Activated CD4-positive, alpha-beta T cell treated with anti-CD3 and anti-CD28 coated beads, Interleukin-2, amount 50 U/mL, for 4 hours (primary cell): ENCODE data around the gene MAP2K3.

Source experiments
- DNase-seq, 2 experiments: peaks; one replicate each; pipeline ENCODE4 v3.0.0-alpha.2; 2020

Gene MAP2K3

DNA sequence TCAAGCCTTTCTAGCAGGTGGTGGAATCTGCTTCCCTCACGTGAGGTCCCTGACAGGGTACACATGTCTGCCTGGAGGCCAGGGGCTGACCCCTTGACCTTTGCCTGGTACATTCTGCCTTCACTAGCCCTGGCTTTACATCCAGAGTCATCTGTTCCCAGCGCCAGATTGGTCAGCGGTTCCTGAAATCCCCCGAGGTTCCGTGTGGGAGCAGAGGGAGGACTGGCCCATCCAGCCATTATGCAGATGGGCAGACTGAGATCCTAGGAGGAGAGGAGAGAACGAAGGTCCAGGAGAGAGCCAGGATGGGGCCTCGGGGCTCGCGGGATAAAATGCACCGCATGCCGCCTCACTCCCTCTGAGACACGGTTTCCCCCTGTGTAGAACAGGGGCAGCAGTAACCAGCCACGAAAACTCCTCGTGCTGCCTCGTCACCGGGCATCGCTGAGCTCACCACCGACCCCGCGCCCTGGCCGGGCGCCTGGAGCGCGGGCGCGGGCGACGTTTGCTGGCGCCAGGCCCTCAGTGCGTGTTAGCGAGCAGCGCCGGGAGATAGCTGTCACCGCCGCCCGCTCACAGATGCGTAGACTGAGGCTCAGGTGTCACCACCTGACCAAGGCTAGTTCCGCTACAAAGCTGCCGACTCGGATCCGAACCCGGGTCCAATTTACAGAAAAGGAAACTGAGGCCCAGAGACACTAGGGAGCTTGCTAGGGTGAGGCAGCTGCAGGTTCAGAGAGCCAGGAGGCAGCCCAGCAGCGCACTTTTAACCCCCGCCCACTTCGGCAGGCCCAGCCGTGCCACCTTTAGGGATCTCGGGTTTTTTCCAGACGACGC lies 811 bp upstream of the MAP2K3 start:
- no peak for DNase-seq

DNA sequence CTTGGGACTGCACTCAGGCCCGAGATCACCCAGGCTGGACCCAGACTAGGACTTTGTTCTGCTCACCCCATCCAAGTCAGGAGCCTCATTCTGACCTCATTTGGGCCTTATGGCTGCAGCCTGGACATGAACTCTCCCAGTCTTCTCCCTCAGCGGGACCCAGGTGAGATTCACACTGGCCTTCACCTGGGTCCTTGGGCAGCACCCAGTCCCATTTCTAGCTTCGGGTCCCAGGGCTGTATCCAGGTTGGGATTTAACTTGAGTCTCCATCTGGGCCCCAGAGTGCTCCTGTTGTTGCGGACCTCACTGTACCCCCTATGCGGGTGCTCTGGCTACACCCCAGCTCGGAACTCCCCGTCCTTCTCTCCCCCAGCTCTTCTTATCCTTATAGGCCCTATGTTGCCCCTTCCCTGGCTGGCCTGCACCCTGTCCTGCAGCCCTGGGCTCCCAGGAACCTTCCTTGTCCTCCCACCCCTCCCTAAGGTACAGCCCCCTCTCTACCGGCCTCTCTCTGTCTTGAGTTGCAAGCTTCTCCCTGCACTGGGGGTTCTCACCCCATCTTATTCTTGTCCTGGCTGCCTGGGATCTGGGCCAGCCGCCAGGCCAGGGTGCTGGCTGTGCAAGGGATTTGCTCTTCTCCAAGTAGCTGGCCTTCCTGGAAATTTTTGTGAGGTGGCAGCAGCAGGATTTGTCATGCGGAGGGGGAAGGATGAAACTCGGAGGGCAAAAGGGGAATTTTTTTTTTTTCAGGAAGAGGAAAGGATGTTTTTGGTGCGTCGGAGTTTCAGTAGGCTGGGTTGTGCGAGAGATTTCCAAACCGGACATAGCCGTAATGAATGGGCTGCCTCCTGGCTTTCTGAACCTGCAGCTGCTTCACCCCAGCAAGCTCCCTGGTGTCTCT lies 904 bp downstream of the MAP2K3 start:
- no peak for DNase-seq

DNA sequence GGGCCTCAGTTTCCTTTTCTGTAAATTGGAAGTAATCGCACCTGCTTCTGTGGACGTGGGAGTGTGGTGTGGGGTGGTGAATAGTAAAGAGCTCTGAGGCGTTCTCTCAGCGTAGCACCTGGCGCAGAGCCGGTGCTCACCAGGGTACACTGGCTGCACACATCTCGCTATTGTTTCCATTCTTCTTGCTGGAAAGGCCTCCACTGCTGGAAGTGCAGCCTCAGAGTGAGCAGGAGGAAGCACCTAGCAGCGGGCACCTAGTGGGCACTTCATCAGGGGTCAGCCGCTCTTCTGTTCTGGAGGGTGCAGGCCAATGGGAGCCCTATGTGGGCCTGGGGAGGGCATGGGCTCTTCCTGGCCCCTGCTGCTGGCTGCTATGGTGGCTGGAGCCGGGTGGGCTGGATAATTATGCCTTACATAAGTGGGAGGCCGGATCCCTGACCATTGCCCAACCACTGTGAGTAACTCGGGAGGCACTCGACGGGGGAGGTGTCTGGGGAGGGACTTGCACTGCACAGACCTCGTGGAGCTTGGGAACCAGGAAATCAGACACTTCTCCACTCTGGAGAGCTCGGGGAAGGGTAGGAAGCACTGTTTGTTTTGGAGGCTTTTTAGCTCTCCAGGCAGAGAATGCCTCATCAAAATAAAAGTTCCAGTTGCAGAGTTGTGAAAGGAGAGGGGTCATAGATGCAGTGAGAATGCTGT lies 1.7 kb downstream of the MAP2K3 start:
- DNase-seq: no peak

DNA sequence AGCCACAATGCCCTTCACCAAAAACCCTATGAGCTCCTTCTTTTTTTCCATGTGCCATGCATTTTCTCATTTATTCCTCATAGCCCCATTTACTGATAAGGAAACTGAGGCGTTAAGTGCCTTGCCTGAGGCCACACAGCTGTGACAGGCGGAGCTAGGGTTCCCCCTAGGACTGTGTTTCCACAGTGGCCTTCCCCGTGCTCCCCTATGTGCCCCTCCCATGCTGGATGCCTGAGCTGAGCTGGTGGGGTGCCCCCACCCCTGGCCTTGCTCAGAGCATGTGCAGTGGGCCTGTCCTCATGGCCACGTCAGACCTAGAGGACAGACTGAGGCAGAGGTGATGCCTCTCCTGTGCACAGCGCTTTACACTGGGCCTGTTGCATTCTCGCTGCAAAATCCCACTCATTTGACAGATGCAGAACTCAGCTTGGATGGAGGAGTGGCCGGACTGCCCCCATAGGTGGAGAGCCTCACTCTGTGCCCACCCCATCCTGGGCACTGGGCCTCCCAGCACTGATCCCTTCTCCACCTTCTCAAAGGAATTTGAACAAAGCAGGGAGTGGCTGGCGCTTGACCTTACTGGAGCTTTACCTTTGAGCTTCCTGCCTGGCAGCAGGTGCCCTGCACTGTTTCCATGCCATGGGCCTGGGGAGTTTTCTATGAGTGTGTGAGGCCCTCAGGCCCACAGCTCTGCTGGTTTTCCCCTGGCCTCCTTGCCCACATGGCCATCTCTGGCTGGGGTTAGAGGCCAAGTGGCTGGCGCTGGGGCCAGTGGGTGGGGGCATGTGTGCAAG lies 2.6 kb downstream of the MAP2K3 start:
- peak in 1 of 2 experiments; percentile 30 for DNase-seq

DNA sequence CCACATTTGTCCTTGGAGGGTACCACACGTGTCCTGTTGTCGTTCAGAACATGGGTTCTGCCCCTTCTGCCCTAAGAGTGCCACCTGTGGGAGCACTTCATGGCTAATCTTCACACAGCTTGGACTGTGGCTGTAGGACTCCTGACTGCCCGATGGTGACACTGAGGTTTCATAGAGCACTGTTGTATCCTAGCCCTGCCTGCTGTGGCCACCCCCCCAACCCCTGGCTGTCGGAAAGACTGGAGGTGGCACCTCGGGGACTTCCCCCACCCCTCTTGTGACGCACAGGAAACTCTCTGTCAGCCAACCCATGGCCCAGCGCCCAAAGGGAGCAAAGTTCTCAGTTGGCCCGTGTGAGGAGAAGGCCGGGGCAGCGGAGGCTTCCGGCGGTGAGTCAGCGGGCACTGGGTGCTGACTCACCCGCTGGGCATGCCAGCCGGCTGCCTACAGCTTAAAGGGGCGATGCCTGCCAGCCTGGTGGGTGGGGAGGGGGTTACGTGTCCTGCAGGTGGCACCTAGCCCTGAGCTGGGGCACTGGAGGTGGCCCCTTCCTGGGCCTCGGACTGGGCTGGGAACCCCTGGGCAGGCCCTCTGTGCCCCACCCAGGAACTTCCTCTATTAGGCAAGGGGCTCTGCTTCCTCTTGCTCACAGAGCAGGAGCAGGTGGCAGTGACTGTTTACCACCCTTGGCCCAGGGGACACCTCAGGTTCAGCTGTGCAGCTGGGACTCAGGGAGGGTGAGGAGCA lies 3.4 kb downstream of the MAP2K3 start:
- peak; percentile 98 for DNase-seq

GRCh38 chr17:21288571-21289017 lies 4.1 kb downstream of the MAP2K3 start:
- no peak for DNase-seq

DNA sequence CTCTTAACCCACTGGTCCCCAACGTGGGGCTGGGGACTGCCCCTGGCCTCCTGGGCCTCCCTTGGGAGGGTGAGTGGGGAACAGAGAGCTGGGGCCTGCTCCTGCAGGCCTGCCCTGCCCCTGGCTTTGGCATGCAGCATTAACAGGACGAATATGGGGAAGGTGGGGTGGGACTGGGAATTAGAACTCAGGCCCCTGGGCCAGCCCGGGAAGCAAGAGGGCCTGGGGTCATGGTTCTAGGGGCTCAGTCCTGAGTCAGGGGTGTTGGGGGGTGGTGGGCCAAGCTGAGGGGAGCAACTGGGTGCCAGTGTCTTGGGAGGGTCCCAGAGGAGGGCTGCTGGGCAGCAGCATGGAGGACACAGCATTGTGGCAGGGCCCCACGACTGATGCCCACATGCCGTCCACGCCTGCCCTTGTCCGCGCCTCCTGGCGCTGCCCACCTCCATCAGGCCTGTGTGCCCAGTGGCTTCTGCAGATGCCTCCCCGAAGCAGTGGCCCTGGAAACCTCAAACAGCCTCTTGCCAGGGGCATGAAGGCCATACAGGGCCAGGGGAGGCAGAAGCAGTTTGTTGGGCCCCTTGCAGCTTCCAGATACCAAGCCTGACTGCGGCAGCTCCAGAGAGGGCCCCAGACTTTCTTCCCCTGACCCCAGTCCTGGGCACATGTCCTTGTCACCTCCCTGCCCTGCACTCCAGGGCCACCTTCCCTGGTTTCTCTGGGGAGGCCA lies 4.8 kb downstream of the MAP2K3 start:
- DNase-seq: no peak

- DNase-seq: no peak
Measured at GRCh38 chr17:21289902-21290571, 5.5 kb downstream of the MAP2K3 start.

DNA sequence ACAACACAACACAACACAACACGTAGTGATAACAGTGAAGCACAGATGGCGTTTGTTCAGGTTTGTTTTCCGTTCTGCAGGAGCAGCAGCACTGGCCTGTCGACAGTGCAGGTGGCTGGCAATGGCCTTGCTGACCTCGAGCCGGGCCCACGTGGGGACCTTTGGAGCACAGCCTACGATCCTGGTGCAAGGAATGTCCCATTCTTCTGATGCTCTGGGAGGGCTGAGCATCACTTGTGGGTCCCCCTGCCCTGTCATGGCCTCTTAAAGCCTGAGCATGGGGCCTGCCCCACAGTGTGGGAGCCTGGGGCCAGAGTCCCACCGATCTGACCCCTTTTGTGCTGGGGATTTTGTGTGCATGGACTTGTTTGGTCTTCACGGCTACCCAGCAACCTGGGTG lies 6.8 kb downstream of the MAP2K3 start:
- no peak for DNase-seq

GRCh38 chr17:21291862-21292261 lies 7.4 kb downstream of the MAP2K3 start:
- no peak for DNase-seq

GRCh38 chr17:21292867-21293830 lies 8.6 kb downstream of the MAP2K3 start:
- DNase-seq: no peak

- DNase-seq: no peak
Measured at GRCh38 chr17:21293831-21294210, 9.3 kb downstream of the MAP2K3 start.

- DNase-seq: no peak
Measured at GRCh38 chr17:21294321-21295035, 10.0 kb downstream of the MAP2K3 start.

GRCh38 chr17:21295036-21295952 lies 10.8 kb downstream of the MAP2K3 start:
- no peak for DNase-seq

DNA sequence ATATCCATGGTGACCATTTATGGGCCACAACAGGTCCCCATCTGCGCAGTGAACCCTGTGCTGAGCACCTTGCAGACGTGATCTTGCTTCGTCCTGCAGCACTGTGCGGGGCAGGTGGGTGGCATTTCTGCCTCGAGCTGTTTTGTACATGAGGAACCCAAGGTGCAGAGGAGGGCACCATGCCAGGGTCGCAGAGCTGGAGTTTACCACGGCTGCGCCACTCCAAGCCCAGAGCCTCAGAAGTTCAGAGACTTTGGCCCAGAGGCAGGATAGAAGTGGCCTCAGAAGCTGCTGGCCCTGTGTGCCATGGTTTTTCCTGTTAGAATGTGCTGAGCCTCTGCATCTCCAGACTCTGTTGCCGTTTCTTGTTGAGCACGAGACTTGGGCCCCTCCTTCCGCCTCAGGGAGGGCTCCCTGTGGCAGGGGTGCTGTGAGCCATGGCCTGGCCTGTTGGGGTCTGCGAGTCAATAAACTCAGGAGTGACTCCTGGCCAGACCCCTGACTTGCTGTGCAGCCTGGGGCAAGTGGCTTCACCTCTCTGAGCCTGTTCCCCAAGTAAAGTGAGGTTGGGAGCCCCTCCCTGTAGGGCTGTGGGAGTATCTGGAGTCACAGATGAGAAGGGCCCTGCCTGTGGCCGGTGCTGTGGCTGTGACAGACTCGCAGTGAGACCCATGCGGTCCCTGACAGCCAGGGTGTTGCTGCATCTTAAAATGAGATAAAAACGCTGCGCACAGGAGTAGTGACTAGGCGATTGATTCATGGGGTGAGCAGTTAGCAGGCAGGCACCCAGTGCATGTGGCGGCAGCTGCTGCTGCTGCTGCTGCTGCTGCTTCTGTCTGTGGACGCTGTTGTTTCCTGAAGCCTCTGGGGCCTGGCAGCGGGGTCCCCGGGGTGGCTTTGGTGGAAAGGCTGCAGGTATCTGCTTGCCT lies 11.8 kb downstream of the MAP2K3 start:
- DNase-seq: no peak

DNA sequence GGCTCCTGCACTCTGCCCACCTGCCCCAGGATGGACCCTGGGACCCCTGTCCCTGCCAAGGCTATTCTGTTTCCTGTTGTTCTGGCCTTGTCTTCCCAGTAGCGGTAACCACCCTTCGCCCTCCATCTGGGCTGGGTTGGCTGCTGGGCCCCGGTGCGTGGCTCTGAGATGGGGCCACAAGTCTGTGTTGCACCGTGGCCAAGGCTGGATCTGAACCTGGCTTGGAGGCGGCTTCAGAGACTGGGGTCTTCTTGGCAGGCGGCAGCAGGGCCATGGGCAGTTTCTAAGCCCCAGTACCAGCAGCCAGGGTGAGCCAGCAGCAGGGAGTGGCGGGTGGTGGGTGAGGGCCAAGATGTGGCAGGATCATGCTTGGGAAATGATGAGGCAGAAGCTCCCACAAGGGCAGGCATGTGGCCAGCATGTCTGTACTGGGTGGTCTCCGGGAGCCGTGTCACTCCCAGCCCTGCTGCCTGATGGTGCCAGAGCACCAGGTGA lies 12.6 kb downstream of the MAP2K3 start:
- no peak for DNase-seq
